Astrocyte (in vitro differentiated cells and primary cell): Measurements from ENCODE around the gene HNRNPF. TPM values are rescaled to one million over a fixed set of nuclear protein-coding genes. Genes with fewer than 3 reads are reported as not detected.

Experiments used
- DNase-seq: peaks from one replicate; pipeline ENCODE4 v3.0.0-alpha.2; 2010; ENCODE audit warnings: low read depth
- FAIRE-seq: peaks from 2 replicates; lab custom pipeline; 2011; peaks lifted over from hg19 to GRCh38; lab: Jason Lieb, UNC
- H2AFZ ChIP-seq: 2 replicates; pipeline ENCODE4 v1.6.0; 2012; ENCODE audit warnings: low read depth, low read length, inconsistent platforms
- H3K27ac ChIP-seq: 2 replicates; pipeline ENCODE4 v1.5.1; 2011; ENCODE audit warnings: low read depth, low read length, inconsistent platforms
- H3K27me3 ChIP-seq: 2 replicates; pipeline ENCODE4 v1.6.0; 2011; ENCODE audit warnings: low read length, inconsistent platforms; ENCODE audit not compliant: insufficient read depth
- H3K36me3 ChIP-seq: 2 replicates; pipeline ENCODE4 v1.5.1; 2011; ENCODE audit warnings: low read length, inconsistent platforms; ENCODE audit not compliant: insufficient read depth
- H3K4me1 ChIP-seq: 2 replicates; pipeline ENCODE4 v1.5.1; 2011; ENCODE audit warnings: low read length, inconsistent platforms; ENCODE audit not compliant: insufficient read depth
- H3K4me2 ChIP-seq: 2 replicates; pipeline ENCODE4 v1.6.0; 2012; ENCODE audit warnings: low read length, inconsistent platforms
- H3K4me3 ChIP-seq: 2 replicates; pipeline ENCODE4 v1.5.1; 2011; ENCODE audit warnings: low read depth, mild to moderate bottlenecking, low read length, inconsistent platforms; ENCODE audit not compliant: insufficient read depth
- H3K79me2 ChIP-seq: 2 replicates; pipeline ENCODE4 v1.6.0; 2012; ENCODE audit warnings: mild to moderate bottlenecking, low read length, inconsistent platforms; ENCODE audit not compliant: insufficient read depth
- H3K9ac ChIP-seq: 2 replicates; pipeline ENCODE4 v1.6.0; 2012; ENCODE audit warnings: mild to moderate bottlenecking, low read length, inconsistent platforms
- H3K9me3 ChIP-seq: 2 replicates; pipeline ENCODE4 v1.5.1; 2012; ENCODE audit warnings: low read depth, mild to moderate bottlenecking, low read length, inconsistent platforms; ENCODE audit not compliant: insufficient read depth
- H4K20me1 ChIP-seq: 2 replicates; pipeline ENCODE4 v1.6.0; 2012; ENCODE audit warnings: low read length, inconsistent platforms; ENCODE audit not compliant: insufficient read depth
- H3K27ac Mint-ChIP-seq: one replicate; pipeline ENCODE4 v1.8.0; 2021; ENCODE audit warnings: mild to moderate bottlenecking, mixed read lengths; ENCODE audit not compliant: unreplicated experiment
- H3K27me3 Mint-ChIP-seq: one replicate; pipeline ENCODE4 v1.8.0; 2021; ENCODE audit warnings: low read depth, mixed read lengths; ENCODE audit not compliant: unreplicated experiment
- H3K36me3 Mint-ChIP-seq: one replicate; pipeline ENCODE4 v1.8.0; 2021; ENCODE audit warnings: low read depth, mixed read lengths; ENCODE audit not compliant: unreplicated experiment
- H3K4me1 Mint-ChIP-seq: one replicate; pipeline ENCODE4 v1.8.0; 2021; ENCODE audit warnings: low read depth, mixed read lengths; ENCODE audit not compliant: unreplicated experiment
- H3K4me3 Mint-ChIP-seq: one replicate; pipeline ENCODE4 v1.8.0; 2021; ENCODE audit warnings: mild to moderate bottlenecking, moderate library complexity, mixed read lengths; ENCODE audit not compliant: unreplicated experiment
- H3K9me3 Mint-ChIP-seq: one replicate; pipeline ENCODE4 v1.8.0; 2021; ENCODE audit warnings: mild to moderate bottlenecking, mixed read lengths; ENCODE audit not compliant: unreplicated experiment
- CTCF ChIP-seq: IDR thresholded peaks from 2 replicates; pipeline ENCODE4 v1.5.1; 2011; ENCODE audit warnings: low read depth, mild to moderate bottlenecking, inconsistent platforms, low read length, moderate library complexity; ENCODE audit not compliant: insufficient read depth
- EZH2 ChIP-seq: IDR thresholded peaks from 2 replicates; pipeline ENCODE4 v1.6.1; 2012; ENCODE audit warnings: mild to moderate bottlenecking, low read length, inconsistent platforms; ENCODE audit not compliant: insufficient read depth
- total RNA-seq: library from RNA; stranded (reverse); gene quantifications from 2 replicates; pipeline ENCODE4 v1.2.1, GENCODE V29; 2021

HNRNPF gene
- total RNA-seq, 1 donor from 2014 or later, result 151 TPM

- no peaks in the 10 kb centered on the region for H3K4me1 Mint-ChIP-seq
- Histone ChIP-seq H3K27ac (no peak overlapping the region), H3K36me3 (no peaks in the 10 kb centered on the region), H3K4me2 (no peak overlapping the region), H3K27me3 (no peaks in the 10 kb centered on the region), H4K20me1 (no peaks in the 10 kb centered on the region), H3K9ac (no peak overlapping the region), H3K79me2 (no peaks in the 10 kb centered on the region), H3K4me1 (no peaks in the 10 kb centered on the region), H3K4me3 (no peak overlapping the region), H2AFZ (no peak overlapping the region), H3K9me3 (no peaks in the 10 kb centered on the region)
- no peaks in the 10 kb centered on the region for H3K9me3 Mint-ChIP-seq
- FAIRE-seq, result no peak
- H3K27me3 Mint-ChIP-seq, result peaks cover 2% of the 10 kb centered on the region
- no peak overlapping the region for H3K4me3 Mint-ChIP-seq
- TF ChIP-seq CTCF (no peak), EZH2 (no peak)
- H3K36me3 Mint-ChIP-seq, result no peaks in the 10 kb centered on the region
- H3K27ac Mint-ChIP-seq, result no peak overlapping the region
- DNase-seq, result no peak
These were observed 38.2 kb downstream of the HNRNPF start for GRCh38 chr10:43370671-43371215.

GRCh38 chr10:43369921-43370320 is 39.1 kb downstream of the HNRNPF start:
- DNase-seq (no peak), FAIRE-seq (no peak)
- Histone ChIP-seq H3K9me3 (no peaks in the 10 kb centered on the region), H3K27me3 (no peaks in the 10 kb centered on the region), H3K4me1 (no peaks in the 10 kb centered on the region), H2AFZ (no peak overlapping the region), H3K79me2 (no peaks in the 10 kb centered on the region), H3K9ac (no peak overlapping the region), H3K36me3 (no peaks in the 10 kb centered on the region), H3K4me3 (no peak overlapping the region), H3K4me2 (no peak overlapping the region), H4K20me1 (no peaks in the 10 kb centered on the region), H3K27ac (no peak overlapping the region)
- peaks cover 4% of the 10 kb centered on the region for H3K27me3 Mint-ChIP-seq
- H3K27ac Mint-ChIP-seq, result no peak overlapping the region
- H3K4me3 Mint-ChIP-seq, result no peak overlapping the region
- H3K9me3 Mint-ChIP-seq, result no peaks in the 10 kb centered on the region
- H3K36me3 Mint-ChIP-seq, result no peaks in the 10 kb centered on the region
- no peaks in the 10 kb centered on the region for H3K4me1 Mint-ChIP-seq
- TF ChIP-seq CTCF (no peak), EZH2 (no peak)

- Histone ChIP-seq H3K79me2 (no peaks in the 10 kb centered on the region), H3K4me1 (peaks cover 7% of the 10 kb centered on the region), H3K27ac (no peak overlapping the region), H4K20me1 (no peaks in the 10 kb centered on the region), H3K9me3 (no peaks in the 10 kb centered on the region), H3K36me3 (no peaks in the 10 kb centered on the region), H3K27me3 (no peaks in the 10 kb centered on the region), H2AFZ (no peak overlapping the region), H3K4me2 (no peak overlapping the region), H3K9ac (no peak overlapping the region), H3K4me3 (no peak overlapping the region)
- DNase-seq (no peak), FAIRE-seq (no peak)
- no peaks in the 10 kb centered on the region for H3K4me1 Mint-ChIP-seq
- no peak overlapping the region for H3K27ac Mint-ChIP-seq
- H3K9me3 Mint-ChIP-seq, result no peaks in the 10 kb centered on the region
- no peak overlapping the region for H3K4me3 Mint-ChIP-seq
- no peak for TF ChIP-seq CTCF
- TF ChIP-seq EZH2, result no peak
- no peaks in the 10 kb centered on the region for H3K36me3 Mint-ChIP-seq
- H3K27me3 Mint-ChIP-seq, result peaks cover 12% of the 10 kb centered on the region
These were observed 44.0 kb downstream of the HNRNPF start for GRCh38 chr10:43365001-43365400.
